HepG2 (cell line): ENCODE results near the gene UBAC1. TPM values are rescaled to one million over a fixed set of nuclear protein-coding genes. Genes with fewer than 3 reads are reported as not detected.

Source experiments
- ADNP ChIP-seq: sonication (generic); formaldehyde crosslinking; IDR thresholded peaks from 2 replicates; pipeline ENCODE4 v1.4.0; 2020; ENCODE audit warnings: missing genetic modification reagents
- ELF1 ChIP-seq: sonication (generic); formaldehyde crosslinking; IDR thresholded peaks from 2 replicates; pipeline ENCODE4 v1.4.0; 2020; ENCODE audit warnings: missing genetic modification reagents
- KAT8 ChIP-seq: IDR thresholded peaks from 2 replicates; pipeline ENCODE4 v1.6.1; 2016; ENCODE audit warnings: missing genetic modification reagents, missing compliant biosample characterization
- MBNL3 ChIP-seq: fragments of 250-450 bp; sonication (Bioruptor Pico); conservative IDR thresholded peaks from 2 replicates; pipeline ENCODE4 v1.8.0; 2022; ENCODE audit warnings: mild to moderate bottlenecking, inconsistent platforms
- RAD21 ChIP-seq: fragments of 450-650 bp; formaldehyde crosslinking; IDR thresholded peaks from 2 replicates; pipeline ENCODE4 v1.5.0; 2020; ENCODE audit warnings: mild to moderate bottlenecking
- SKI ChIP-seq: fragments of 450-650 bp; IDR thresholded peaks from one replicate; pipeline ENCODE4 v1.6.1; 2018; ENCODE audit warnings: mild to moderate bottlenecking; ENCODE audit not compliant: partially characterized antibody
- ZNF501 ChIP-seq: sonication (generic); formaldehyde crosslinking; IDR thresholded peaks from 2 replicates; pipeline ENCODE4 v1.5.1; 2020; ENCODE audit warnings: mild to moderate bottlenecking, moderate library complexity, missing genetic modification reagents
- ZNF512B ChIP-seq: sonication (generic); formaldehyde crosslinking; IDR thresholded peaks from 2 replicates; pipeline ENCODE4 v1.5.1; 2020; ENCODE audit warnings: missing genetic modification reagents, mild to moderate bottlenecking, borderline replicate concordance
- ZNF597 ChIP-seq: sonication (generic); formaldehyde crosslinking; IDR thresholded peaks from 2 replicates; pipeline ENCODE4 v1.5.0; 2020; ENCODE audit warnings: missing genetic modification reagents
- polyA plus RNA-seq, 8 experiments: library from polyadenylated mRNA; depleted of rRNA in 3 of 8; stranded (reverse) in 7 of 8; unstranded in 1 of 8; fragments of >200 nt; fragmentation: Illumina TruSeq in 4 of 8; extraction: Trizol in 4 of 8; gene quantifications; 2 replicates each; pipeline versions ENCODE4 v1.2.1 to v1.2.3, GENCODE V29; 2011 to 2016; ENCODE audit warnings: low read depth in 4 of 8, missing spikeins in 1 of 8, mixed read lengths in 1 of 8; ENCODE audit not compliant: insufficient read depth in 1 of 8
- total RNA-seq, 5 experiments: library from RNA; depleted of rRNA; stranded (reverse); fragments of >200 nt; fragmentation: Illumina TruSeq; extraction: Trizol; gene quantifications; 2 replicates each; pipeline ENCODE4 v1.2.3, GENCODE V29; 2016; ENCODE audit warnings: low read depth in 1 of 5

UBAC1 gene
- total and polyA plus RNA-seq, 2 of the 13 experiments (the other 11 are each of a cell fraction or from before 2014, with no cell fraction given), result 32.2 to 34.1 TPM

GRCh38 chr9:136007934-136008692 is 46.9 kb upstream of the UBAC1 start (continued):
- peak; percentile 56; the same call in 1 of the 2 replicates for TF ChIP-seq ZNF501 (CRISPR knock-in tag)
- TF ChIP-seq ADNP (CRISPR knock-in tag), result no peak
- 0 out of 2 replicates have a peak, but pooled peaks have one; percentile 7 for TF ChIP-seq RAD21 (CRISPR knock-in tag)
- peak; percentile 12; the same call in 1 of the 2 replicates for TF ChIP-seq ELF1
- TF ChIP-seq ZNF597 (CRISPR knock-in tag), result no peak
- peak; percentile 58 for TF ChIP-seq SKI
- TF ChIP-seq MBNL3 (CRISPR knock-in tag), result no peak
- TF ChIP-seq ZNF512B (CRISPR knock-in tag), result no peak
- TF ChIP-seq KAT8, result peak; percentile 56; the same call in 1 of the 2 replicates
- TF ChIP-seq, all 625 proteins: peak for 110
